GM12872 (cell line): Measurements from ENCODE around the gene EZR.

Experiments
- CTCF ChIP-seq: IDR thresholded peaks from 3 replicates; pipeline ENCODE4 v1.5.1; 2011; ENCODE audit warnings: low read depth, mild to moderate bottlenecking, low read length, moderate library complexity; ENCODE audit not compliant: insufficient read depth

Gene EZR

GRCh38 chr6:158856261-158856660 is 37.1 kb upstream of the EZR start:
- TF ChIP-seq CTCF: no peak

- TF ChIP-seq CTCF: no peak
Observed at GRCh38 chr6:158854214-158855101, 35.3 kb upstream of the EZR start.

- TF ChIP-seq CTCF: no peak
Observed at GRCh38 chr6:158853880-158854213, 34.7 kb upstream of the EZR start.

- TF ChIP-seq CTCF: no peak
Observed at GRCh38 chr6:158853072-158853879, 34.1 kb upstream of the EZR start.

GRCh38 chr6:158852312-158853071 is 33.3 kb upstream of the EZR start:
- TF ChIP-seq CTCF: no peak

GRCh38 chr6:158850807-158851115 is 31.6 kb upstream of the EZR start:
- TF ChIP-seq CTCF: no peak
